T-helper 2 cell treated with Interferon-gamma antibody and Interleukin-4, amounts not matched to agents 5 μg/mL and 100 μg/mL, for 36 hours (primary cell): ENCODE data around the gene CALML3.
A peak's percentile ranks its signal among the peaks of the same experiment; 100 is the strongest.

Experiments
- DNase-seq: peaks from one replicate; pipeline ENCODE4 v3.0.0; 2021; ENCODE audit warnings: low spot score
- H3K27ac Mint-ChIP-seq: one replicate; pipeline ENCODE4 v1.8.0; 2021; ENCODE audit warnings: mild to moderate bottlenecking, mixed read lengths
- H3K27me3 Mint-ChIP-seq: one replicate; pipeline ENCODE4 v1.8.0; 2021; ENCODE audit warnings: low read depth, mixed read lengths
- H3K36me3 Mint-ChIP-seq: one replicate; pipeline ENCODE4 v1.8.0; 2021; ENCODE audit warnings: low read depth, mixed read lengths
- H3K4me1 Mint-ChIP-seq: one replicate; pipeline ENCODE4 v1.8.0; 2021; ENCODE audit warnings: low read depth, mixed read lengths
- H3K4me3 Mint-ChIP-seq: one replicate; pipeline ENCODE4 v1.8.0; 2022; ENCODE audit warnings: mild to moderate bottlenecking, moderate library complexity, mixed read lengths
- H3K9me3 Mint-ChIP-seq: one replicate; pipeline ENCODE4 v1.8.0; 2021; ENCODE audit warnings: mixed read lengths

CALML3 gene

DNA sequence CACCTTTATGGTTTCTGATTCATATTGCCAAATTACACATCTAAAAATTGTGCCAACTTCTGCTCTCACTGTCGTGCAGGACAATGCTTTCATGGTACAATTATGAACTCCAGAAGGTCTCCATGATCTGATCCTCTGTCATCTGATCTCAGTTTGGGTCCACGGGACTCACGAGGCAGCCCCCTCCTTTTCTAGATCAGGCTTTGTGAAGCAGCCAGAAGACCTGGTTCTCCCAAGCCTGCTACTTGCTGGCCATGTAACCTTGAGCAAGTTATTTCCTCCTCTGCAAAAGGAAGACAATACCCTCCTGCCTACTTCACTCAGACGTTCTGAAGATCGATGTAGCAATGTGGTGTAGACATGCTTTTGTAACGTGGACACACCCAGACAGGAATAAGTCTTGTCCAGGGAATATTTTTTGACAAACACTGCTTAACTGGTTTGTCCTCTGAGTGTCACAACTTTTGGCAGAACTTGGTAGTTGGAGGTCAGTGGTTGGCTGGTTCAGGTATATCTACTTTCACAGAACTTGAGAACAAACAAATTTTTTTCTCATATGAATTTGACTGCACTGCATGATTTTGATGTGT is 19.6 kb downstream of the CALML3 start:
- H3K36me3 Mint-ChIP-seq, result no peaks in the 10 kb centered on the region
- peaks cover 3% of the 10 kb centered on the region for H3K27me3 Mint-ChIP-seq
- H3K9me3 Mint-ChIP-seq, result peaks cover 32% of the 10 kb centered on the region
- DNase-seq, result no peak
- no peak overlapping the region for H3K4me3 Mint-ChIP-seq
- no peaks in the 10 kb centered on the region for H3K4me1 Mint-ChIP-seq
- no peak overlapping the region for H3K27ac Mint-ChIP-seq

DNA sequence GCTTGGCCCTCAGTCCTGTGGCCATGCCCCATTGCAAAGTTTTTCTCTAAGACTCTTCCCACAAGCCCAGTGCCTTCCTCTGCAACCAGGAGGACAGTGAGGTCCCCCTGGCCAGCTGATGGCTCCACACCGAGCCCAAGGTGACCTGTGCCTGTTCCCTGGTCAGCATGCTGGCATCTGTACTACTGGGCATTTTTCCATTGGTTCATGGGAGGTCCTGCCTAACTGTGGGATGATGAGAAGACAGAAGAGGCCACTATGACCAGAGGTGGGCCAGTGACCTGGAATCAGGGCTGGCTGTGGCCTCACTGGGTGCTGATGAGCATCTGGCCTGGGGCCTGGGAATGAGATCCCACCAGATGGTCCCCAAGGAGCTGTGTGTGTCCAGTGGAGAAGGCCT is 20.2 kb downstream of the CALML3 start:
- Mint-ChIP-seq H3K4me1 (no peaks in the 10 kb centered on the region), H3K9me3 (peaks cover 32% of the 10 kb centered on the region), H3K27ac (no peak overlapping the region), H3K4me3 (no peak overlapping the region), H3K27me3 (peaks cover 3% of the 10 kb centered on the region), H3K36me3 (no peaks in the 10 kb centered on the region)
- no peak for DNase-seq

DNA sequence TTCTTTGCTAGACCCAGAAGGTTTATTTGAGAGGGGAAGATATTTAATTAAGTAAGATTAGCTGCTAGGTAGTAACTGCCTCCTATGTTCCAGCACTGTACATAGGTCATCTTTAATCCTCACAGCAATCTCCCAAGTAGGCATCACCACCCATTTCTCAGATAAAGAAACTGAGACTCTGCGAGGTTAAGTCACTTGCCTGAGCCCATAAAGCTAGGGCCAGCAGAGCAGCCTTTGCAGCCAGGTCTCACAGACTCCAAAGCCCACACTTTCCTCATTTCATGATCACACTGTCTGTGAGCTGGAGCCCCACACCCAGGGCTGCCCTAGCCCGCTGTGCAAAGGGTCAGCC is 20.6 kb downstream of the CALML3 start:
- H3K27me3 Mint-ChIP-seq, result peaks cover 3% of the 10 kb centered on the region
- peaks cover 30% of the 10 kb centered on the region for H3K9me3 Mint-ChIP-seq
- H3K36me3 Mint-ChIP-seq, result no peaks in the 10 kb centered on the region
- H3K4me3 Mint-ChIP-seq, result no peak overlapping the region
- no peak for DNase-seq
- H3K27ac Mint-ChIP-seq, result no peak overlapping the region
- no peaks in the 10 kb centered on the region for H3K4me1 Mint-ChIP-seq

DNA sequence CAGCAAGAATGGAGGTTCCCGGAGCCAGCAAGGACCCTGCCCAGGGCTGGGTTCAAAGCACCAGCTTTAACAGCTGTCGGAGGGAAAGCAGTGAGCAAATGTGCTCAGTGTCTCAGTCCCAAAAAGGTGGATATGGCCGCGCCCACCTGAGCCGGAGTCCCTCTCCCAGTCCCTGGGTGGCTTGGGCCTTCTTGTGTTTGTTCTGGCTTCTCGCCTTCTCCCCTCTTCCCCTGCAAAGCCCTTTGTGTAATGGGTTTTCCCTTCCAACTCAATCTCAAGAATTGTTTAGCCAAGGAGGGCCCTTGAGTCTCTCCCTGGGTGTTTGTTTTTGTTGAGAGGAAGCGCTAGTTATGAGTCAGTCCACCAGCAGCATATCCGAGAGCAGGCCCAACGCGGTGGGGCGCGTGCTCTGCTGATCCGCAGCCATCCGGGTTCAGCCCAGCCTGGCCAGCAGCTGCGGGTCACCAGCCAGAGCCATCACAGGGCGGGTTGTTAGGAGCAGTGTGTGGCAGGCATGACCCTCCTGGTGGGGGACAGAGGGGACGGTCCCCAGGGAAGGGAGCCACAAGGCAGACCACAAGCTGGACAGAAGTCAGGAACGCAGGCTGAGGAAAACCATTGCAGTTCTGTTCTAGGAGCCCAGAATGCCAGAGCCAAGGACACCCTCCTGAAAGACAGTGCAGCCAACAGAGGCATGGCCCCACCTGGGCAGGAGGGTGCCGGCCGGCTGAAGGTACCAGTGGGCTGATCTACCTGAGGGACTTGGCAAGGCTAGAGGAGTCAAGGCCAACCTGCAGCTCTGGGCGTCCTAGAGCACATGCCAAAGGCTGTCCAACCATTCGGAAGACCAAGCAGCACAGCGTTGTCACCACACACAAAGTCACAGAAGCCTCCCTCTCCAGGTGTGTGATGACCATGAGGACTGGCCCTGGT is 21.3 kb downstream of the CALML3 start:
- Mint-ChIP-seq H3K27me3 (peaks cover 3% of the 10 kb centered on the region), H3K4me1 (peaks cover 3% of the 10 kb centered on the region), H3K9me3 (peaks cover 24% of the 10 kb centered on the region), H3K4me3 (no peak overlapping the region), H3K27ac (no peak overlapping the region), H3K36me3 (no peaks in the 10 kb centered on the region)
- DNase-seq, result no peak

DNA sequence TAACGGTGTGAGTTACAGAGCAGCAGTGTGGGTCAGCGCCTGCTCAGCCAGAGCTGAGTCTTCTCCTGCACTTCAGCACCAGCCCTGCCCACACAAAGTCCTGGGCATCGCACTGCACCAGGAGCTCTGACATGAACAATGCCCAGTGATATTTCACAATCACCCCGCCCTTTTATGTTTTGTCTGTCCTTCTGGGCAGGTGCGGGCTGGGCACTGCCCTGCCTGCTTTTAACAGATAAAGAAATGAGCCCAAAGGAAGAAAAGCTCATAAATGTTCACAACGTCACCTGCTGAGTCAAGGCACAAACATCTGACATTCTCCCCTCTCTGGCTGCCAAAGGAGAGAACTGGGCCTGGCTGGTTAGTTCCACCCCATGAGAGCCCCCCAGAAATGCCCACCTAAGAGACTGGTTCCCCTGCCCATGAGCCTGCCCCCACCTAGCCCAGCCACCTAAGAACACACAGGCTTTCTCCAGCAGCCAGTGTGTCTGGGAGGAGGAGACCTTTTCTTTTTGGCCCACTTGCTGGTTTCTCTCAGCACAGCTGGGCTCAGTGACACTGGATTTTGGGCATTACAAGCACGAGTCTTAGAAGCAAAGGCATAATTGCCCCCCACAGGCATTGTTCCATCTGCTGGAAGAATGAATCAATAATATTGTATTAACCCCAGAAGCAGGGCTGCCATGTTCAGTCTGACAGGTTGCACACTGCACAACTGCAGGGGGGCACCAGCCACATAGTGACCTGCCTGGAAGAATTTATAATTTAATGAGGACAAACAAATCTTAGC is 22.3 kb downstream of the CALML3 start:
- no peak overlapping the region for H3K4me3 Mint-ChIP-seq
- H3K4me1 Mint-ChIP-seq, result peaks cover 12% of the 10 kb centered on the region
- H3K9me3 Mint-ChIP-seq, result peaks cover 14% of the 10 kb centered on the region
- peaks cover 3% of the 10 kb centered on the region for H3K27me3 Mint-ChIP-seq
- no peak for DNase-seq
- no peak overlapping the region for H3K27ac Mint-ChIP-seq
- H3K36me3 Mint-ChIP-seq, result no peaks in the 10 kb centered on the region

DNA sequence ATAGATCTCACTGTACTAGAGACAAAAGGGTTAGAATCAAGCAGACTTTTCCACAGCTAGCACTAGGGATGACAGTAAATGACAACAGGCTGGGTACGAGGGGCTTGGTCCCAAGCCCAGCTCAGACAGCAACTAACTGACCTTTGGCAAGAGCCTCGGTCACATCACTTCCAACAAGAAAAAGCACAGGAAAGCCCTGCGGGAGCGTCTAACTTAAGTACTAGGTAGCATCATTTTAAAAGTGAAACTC is 22.8 kb downstream of the CALML3 start:
- Mint-ChIP-seq H3K27ac (no peak overlapping the region), H3K4me3 (no peak overlapping the region), H3K27me3 (peaks cover 3% of the 10 kb centered on the region), H3K4me1 (peaks cover 17% of the 10 kb centered on the region), H3K36me3 (no peaks in the 10 kb centered on the region), H3K9me3 (peaks cover 10% of the 10 kb centered on the region)
- DNase-seq, result no peak

DNA sequence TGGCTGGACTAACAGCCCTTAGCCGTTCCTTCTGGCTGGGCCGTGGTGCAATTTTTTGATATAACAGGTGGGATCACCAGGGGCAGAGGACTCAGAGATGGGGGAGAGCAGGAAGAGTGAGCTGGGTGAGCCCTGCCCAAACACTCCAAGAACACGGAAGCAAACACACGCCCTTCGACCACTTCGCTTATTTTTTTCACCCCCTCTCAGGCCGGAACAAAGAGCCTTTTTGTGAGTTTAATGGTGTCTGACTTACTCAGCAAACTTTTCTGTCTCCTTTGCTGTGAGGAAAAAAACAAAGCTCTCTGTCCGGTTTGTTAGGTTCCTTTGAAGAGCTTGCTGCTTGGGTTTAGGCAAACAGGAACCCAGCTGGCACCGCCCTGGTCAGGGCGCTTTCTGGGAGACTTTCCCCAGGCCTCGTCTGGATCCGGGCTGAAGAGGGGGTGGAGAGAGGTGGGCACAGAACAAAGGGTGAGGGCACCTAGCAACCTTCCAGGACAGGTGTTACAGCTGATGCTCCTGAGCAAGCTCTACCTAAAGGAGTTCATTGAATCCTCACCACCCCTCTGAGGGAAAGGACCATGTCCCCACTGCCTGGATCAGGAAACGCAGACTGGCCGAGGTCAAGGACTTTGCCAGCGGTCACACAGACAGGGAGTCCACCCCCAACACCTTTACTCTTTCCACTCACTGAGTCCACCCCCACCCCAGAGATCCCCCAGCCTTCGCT is 23.3 kb downstream of the CALML3 start:
- Mint-ChIP-seq H3K27ac (no peak overlapping the region), H3K36me3 (no peaks in the 10 kb centered on the region), H3K4me1 (peaks cover 21% of the 10 kb centered on the region), H3K9me3 (peaks cover 5% of the 10 kb centered on the region), H3K4me3 (no peak overlapping the region), H3K27me3 (peaks cover 3% of the 10 kb centered on the region)
- DNase-seq, result no peak

DNA sequence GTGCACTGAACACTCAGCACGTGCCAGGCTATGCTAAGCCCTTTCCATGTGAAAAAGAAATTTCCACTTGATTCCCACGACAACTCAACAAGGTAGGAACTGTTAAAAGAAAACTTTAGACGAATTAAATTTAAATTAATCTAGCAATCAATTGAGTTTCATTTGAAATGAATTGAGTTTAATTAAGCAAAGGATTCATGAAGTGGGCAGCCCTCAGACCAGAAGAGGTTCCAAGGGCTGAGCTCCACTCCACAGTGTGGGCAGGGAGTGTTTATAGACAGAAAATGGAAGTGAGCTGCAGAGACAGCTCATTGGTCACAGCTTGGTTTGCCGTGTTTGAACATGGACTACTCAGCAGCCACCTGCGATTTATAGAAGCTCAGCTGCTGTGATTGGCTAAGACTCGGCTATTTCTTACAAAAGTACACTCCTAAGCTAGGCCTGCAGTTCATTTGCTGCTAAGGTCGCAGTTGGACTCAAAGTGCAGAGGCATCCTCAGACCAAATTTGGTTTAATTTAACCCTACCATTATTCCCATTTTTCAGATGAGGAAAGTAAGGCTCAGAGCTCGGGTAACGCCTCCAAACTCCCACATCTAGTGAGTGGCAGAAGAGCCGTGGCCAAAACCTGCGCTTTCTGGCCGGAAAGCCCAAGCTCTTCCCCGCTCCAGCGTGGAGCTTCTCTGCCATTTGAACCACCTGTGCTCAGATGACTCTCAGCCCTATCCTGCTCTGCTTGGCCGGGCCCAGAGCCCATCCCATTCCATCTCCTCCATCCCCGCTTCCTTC is 24.9 kb downstream of the CALML3 start:
- Mint-ChIP-seq H3K4me3 (no peak overlapping the region), H3K9me3 (no peaks in the 10 kb centered on the region), H3K4me1 (peaks cover 25% of the 10 kb centered on the region), H3K36me3 (no peaks in the 10 kb centered on the region), H3K27me3 (no peaks in the 10 kb centered on the region), H3K27ac (no peak overlapping the region)
- no peak for DNase-seq

DNA sequence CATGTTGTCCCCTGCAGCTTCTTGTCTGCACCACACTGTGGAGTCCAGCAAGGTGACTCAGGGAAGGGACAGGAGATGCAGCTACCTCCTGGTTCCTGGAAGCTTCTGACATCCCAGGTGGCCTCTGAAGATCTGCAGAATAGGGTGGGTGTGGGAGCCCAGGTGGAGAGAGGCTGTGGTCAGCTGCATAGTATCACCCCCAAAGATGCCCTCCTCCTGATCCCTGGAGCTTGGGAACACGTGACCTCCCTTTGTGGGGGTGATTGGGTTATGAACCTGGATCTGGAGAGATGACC is 25.4 kb downstream of the CALML3 start:
- H3K4me1 Mint-ChIP-seq, result peaks cover 25% of the 10 kb centered on the region
- DNase-seq, result no peak
- no peak overlapping the region for H3K4me3 Mint-ChIP-seq
- H3K27ac Mint-ChIP-seq, result no peak overlapping the region
- H3K27me3 Mint-ChIP-seq, result no peaks in the 10 kb centered on the region
- H3K9me3 Mint-ChIP-seq, result no peaks in the 10 kb centered on the region
- H3K36me3 Mint-ChIP-seq, result no peaks in the 10 kb centered on the region

DNA sequence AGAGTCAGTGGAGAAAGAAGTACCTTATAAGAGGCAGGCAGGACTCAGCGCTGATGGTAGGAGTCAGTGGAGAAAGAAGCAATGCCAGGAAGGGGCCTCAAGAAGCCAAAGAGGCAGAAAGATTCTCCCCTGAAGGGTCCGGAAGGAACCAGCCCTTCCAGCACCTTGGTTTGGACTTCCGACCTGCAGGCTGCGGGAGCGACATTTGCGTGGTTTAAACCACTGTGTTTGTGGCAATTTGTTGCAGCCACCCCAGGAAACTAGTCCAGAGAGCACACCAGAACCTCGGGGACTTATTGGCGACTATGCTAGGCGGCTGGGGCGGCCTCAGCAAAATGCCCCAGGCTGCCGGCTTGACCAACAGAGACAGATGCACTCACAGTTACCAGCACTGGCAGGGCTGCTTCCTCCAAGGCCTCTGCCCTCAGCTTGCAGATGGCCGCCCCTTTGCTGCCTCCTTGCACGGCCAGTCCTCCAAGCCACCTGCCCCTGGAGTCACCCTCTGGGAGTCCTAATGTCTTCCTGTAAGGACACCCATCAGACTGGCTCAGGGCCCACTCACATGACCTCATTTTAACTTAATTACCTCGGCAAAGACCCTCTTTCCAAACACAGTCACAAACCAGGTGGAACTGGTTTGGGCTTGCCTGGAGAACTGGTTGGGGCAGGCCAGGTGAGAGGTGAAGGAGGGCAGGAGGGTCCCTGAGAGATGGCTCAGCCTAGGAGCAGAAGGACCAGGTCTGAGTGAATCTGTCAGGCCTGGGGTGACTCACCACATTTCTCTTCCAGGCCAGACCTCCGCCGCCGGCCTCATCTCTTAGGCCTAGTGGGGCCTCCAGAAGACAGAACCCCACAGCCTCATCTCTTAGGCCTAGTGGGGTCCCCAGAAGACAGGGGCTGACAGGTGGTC is 26.1 kb downstream of the CALML3 start:
- no peak overlapping the region for H3K27ac Mint-ChIP-seq
- no peak for DNase-seq
- H3K4me3 Mint-ChIP-seq, result no peak overlapping the region

DNA sequence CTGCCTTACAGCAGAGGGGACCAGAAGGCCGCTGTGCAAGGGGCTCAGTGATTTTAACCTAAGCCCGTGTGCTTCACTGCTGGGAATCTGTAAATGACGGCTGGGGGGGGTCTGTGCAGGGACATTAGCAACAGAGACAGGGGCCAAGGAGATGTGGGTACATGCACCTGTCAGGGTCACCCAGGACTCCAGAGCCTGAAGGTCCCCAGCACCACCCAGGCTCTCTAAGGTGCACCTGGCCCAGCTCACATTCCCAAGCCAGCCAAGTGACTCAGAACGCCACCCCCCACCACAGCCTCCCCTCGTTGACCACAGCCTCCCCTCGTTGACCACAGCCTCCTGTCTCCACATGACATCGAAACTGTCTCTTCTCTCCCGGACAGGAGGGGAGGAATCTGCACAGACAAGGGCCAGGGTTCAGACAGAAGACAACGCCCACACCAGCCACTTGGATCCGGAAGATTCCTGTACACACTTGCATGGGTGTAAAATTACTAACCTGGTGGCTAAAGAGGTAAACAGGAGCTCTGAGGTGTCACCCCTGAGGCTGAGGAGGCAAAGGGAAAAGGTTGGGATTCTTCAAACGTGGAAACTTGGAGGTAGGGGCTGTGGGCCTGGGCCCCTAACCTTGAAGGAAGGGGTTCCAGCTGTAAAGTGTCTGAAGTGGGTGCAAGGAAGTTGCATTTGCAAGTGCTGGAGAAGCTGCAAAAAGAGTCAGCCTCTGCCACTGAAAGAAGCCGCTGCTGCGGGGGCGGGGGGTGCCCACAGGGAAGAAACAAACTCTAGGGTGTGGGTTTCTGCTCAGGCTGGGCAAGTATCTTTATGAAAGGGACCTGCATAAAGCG is 27.0 kb downstream of the CALML3 start:
- peak overlapping the region; percentile 83 for H3K27ac Mint-ChIP-seq
- H3K4me3 Mint-ChIP-seq, result peak overlapping the region; percentile 63
- peak; percentile 81 for DNase-seq
- peaks cover 25% of the 10 kb centered on the region for H3K4me1 Mint-ChIP-seq
- no peaks in the 10 kb centered on the region for H3K36me3 Mint-ChIP-seq
- H3K9me3 Mint-ChIP-seq, result no peaks in the 10 kb centered on the region
- H3K27me3 Mint-ChIP-seq, result no peaks in the 10 kb centered on the region

More for the DNA sequence above, 26.1 kb downstream of the CALML3 start:
- Mint-ChIP-seq H3K36me3 (no peaks in the 10 kb centered on the region), H3K9me3 (no peaks in the 10 kb centered on the region), H3K4me1 (peaks cover 25% of the 10 kb centered on the region), H3K27me3 (no peaks in the 10 kb centered on the region)
